HG02763 (cell line): Measurements from ENCODE around the gene NT5C3A.
A peak's percentile ranks its signal among the peaks of the same experiment; 100 is the strongest.

Source experiments
- ATAC-seq: cut with Tn5 transposase; IDR thresholded peaks from one replicate; pipeline ENCODE4 v1.9.1; 2021; ENCODE audit warnings: mild to moderate bottlenecking, moderate library complexity; ENCODE audit not compliant: unreplicated experiment

The NT5C3A gene

DNA sequence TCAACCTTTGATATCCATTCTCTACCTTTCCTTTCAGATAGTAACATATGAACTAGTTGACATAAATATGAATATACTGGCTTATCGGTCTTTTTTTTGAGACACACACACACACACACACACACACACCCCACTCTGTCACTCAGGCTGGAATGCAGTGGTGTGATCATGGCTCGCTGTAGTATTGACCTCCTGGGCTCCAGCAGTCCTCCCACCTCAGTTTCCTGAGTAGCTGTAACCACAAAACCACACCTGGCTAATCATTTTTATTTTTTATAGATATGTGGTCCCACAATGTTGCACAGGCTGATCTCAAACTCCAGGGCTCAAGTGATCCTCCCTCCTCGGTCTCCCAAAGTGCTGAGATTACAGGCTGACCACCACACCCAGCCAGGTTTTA, 14.2 kb upstream of the NT5C3A start:
- no peak for ATAC-seq

DNA sequence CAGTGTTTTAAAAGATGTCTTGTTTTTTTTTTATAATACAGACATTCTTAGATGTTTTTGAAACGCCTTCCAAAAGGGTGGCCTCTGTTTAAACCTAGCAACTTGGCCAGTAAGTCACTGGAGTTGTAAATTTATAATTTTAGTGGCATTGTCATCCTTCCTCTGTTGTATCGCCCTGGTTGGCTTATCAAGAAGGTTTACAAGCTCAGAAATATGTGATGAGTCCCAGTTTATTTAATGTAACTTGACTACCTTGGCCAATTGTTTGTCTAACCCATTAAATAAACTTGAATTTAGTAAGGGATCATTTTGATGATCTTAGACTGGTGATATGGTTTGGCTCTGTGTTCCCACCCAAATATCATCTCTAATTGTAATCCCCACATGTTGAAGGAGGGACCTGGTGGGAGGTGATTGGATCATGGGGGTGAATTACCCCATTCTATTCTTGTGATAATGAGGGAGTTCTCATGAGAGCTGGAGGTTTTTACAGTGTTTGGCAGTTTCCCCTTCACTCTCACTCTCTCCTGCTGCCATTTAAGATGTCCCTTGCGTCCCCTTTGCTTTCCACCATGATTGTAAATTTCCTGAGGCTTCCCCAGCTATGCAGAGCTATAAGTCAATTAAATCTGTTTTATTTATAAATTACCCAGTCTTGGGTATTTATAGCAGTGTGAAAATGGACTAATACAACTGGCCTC, 13.4 kb upstream of the NT5C3A start:
- no peak for ATAC-seq

DNA sequence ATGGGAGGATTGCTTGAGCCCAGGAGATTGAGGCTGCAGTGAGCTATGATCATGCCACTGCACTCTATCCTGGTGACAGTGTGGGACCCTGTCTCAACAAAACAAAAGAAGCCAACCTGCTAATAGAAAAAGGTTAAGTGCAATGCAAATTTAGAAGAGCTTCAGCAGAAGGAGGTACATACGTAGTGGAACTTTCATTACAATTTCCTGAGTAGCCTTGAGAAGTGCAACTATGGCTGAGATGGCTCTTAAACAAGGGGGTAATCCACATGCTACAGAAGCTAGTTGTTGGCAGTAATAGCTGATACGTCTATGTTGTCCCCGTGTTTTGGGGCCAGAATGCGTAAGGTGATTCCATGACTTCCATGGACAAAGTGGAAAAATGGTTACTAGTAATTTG, 10.7 kb upstream of the NT5C3A start:
- ATAC-seq: no peak

DNA sequence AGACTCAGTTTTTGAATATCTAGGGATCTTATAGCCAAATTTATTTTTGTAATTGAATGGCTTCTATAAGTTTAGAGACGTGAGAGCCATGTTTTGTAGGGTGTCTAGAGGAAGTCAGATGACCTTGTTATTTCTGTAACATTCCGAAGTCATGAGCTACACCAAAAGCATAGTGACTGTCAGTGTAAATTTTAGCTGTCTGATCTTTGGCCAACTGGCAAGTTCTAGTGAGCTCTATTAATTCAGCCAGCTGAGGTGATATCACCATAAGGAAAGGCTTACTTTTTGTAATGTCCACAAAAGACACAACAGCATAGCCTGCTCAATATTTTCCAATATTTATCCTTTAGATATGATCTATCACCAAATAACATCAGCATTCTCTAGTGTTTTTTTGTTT, 9.9 kb upstream of the NT5C3A start:
- ATAC-seq: no peak

DNA sequence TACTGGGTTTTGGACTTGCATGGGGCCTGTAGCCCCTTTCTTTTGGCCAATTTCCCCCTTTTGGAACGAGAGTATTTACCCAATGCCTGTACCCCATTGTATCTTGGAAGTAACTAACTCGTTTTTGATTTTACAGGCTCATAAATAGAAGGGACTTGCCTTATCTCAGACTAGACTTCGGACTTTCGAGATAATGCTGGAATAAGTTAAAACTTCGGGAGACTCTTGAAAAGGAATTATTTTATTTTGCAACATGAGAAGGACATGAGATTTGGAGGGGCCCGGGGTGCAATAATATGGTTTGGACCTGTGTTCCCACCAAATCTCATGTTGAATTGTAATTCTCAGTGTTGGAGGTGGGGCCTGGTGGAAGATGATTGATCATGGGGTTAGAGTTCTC, 8.3 kb upstream of the NT5C3A start:
- ATAC-seq: no peak

DNA sequence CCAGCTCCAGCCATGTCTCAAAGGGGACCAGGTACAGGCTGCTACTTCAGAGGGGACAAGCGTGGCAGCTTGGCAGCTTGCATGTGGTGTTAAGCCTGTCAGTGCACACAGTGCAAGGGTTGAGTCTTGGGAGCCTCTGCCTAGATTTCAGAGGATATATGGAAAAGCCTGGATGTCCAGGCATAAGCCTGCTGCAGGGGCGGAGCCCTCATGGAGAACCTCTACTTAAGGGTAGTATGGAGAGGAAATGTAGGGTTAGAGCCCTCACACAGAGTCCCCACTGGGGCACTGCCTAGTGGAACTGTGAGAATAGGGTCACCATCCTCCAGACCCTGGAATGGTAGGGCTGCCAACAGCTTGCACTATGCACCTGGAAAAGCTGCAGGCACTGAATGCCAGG, 7.7 kb upstream of the NT5C3A start:
- ATAC-seq: no peak

DNA sequence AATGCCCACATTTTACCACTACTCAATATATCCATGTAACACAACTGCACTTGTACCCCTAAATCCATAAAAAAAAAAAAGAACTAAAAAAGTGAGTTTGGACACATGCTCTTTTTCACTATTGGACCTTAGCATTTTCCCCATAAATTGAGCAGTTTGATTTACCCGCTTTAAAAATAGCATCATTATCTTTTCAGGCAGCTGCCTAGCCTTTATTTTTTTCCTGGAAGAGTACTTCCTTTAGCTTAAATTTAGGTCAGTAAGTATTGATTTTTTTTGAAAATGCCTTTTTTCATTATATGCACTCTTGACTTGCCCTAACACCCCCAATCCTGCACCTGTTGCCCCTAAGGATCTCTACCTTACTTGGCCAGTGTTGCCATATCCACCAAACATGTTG, 5.3 kb upstream of the NT5C3A start:
- no peak for ATAC-seq

DNA sequence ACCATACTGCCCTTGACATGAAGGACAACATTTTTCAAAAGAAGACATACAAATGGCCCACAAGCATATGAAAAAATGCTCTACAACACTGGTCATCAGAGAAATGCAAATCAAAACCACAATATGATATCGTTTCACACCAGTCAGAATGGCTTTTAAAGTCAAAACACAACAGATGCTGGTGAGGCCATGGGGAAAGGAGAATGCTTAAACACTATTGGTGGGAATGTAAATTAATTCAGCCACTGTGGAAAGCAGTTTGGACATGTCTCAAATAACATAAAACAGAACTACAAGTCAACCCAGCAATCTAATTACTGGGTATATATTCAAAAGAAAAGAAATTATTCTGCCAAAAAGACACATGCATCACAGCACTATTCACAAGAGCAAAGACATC, 4.2 kb upstream of the NT5C3A start:
- no peak for ATAC-seq

DNA sequence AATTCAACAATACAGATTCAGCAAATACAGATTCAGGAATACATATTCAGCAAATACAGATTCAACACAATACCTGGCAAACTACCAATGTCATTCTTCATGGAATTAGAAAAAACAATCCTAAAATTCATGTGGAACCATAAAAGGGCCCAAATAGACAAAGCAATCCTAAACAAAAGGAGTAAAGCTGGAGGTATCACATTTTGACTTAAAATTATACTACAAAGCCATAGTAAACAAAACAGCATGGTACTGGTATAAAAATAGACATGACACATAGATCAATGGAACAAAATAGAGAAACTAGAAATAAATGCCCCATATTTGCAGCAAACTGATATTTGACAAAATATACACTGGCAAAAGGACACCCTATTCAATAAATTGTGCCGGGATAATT, 3.4 kb upstream of the NT5C3A start:
- ATAC-seq: no peak

DNA sequence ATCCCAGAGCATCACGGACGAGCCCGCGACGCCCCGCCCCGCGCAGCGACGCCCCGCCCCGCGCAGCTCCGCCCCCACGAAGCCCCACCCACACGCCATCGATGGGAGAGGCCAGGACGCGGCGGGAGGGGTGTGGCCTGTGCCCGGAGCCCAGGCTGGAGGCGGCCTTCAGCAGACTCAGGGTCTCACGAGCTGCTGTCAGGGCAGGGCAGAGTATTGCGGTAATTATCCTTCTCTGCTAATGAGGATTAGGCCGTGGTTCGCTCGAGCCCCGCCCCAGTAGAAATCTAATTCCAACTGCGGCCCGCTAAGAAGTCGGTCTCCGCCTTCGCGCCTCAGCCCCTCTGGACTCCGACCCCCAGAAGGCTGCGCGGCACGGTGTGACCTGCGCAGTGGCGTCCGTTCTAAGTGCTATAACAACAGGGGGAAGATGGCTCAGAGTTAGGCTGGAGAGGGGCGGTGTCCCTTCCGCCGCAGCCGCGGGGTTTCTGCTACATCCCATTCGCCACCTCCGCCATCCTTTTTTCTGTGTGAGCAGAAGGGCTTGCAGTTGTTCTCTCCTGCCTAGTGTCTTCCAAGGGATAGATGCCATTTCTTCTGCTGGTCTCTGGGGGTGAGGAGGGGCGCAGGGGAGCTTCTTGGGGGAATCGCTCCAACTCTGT, 337 bp upstream of the NT5C3A start:
- peak; percentile 93 for ATAC-seq

DNA sequence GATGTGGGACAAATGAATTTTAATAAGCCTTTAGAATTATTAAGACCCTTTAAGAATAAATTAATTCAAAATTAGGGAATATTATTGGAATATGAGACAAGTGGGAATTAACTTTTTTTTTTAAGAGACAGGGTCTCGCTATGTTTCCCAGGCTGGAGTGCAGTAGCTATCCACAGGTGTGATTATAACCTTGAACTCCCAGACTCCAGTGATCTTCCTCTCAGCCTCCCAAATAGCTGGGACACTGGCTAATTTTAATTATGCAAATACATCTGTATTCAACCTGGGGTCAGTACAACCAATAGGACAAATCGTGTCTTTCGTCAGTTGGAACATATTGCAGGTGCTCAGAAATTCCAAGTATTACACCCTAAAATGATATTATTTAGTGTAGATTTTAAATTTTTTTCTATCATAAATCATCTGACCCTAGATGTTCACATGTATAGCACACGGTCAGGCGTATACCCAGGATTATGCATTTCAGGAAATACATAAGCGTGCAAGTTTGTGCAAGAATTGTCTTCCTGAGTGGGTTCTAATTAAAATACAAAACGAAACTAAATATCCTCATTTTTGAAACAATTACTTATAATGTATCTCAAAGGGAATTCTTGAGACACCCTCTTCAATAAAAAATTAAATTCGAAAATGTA, 1.2 kb downstream of the NT5C3A start:
- no peak for ATAC-seq

DNA sequence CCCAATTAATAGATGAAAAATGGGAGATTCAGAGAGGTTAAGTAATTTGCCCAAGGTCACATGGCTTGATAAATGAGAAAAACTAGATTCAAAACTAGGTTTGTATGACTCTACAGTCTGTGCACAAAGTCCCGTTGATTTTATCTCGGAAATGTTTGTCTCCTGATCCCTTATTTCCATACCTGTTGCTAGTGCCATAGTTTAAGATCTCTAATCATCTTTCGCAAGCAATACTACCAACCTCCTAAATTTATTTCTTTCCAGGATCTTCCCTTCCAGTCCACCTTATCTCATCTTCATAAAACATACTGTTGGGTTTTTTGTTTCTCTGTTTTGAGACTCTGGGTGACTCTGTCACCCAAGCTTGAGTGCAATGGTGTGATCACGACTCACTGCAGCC, 2.9 kb downstream of the NT5C3A start:
- no peak for ATAC-seq

DNA sequence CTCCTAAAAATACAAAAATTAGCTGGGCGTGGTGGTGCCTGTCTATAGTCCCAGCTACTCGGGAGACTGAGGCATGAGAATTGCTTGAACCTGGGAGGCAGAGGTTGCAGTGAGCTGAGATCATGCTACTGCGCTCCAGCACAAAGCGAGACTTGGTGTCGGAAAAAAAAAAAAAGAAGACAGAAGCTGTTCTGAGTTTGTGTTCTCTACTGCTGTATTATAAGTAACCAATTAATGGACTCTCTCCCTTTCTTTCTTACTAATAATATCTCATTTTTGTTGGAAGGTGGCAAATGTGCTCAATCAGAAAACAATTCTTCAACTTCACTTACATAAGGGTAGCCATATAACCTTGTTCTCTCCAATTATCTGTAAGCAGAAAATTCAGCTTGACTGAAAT, 7.4 kb downstream of the NT5C3A start:
- no peak for ATAC-seq

DNA sequence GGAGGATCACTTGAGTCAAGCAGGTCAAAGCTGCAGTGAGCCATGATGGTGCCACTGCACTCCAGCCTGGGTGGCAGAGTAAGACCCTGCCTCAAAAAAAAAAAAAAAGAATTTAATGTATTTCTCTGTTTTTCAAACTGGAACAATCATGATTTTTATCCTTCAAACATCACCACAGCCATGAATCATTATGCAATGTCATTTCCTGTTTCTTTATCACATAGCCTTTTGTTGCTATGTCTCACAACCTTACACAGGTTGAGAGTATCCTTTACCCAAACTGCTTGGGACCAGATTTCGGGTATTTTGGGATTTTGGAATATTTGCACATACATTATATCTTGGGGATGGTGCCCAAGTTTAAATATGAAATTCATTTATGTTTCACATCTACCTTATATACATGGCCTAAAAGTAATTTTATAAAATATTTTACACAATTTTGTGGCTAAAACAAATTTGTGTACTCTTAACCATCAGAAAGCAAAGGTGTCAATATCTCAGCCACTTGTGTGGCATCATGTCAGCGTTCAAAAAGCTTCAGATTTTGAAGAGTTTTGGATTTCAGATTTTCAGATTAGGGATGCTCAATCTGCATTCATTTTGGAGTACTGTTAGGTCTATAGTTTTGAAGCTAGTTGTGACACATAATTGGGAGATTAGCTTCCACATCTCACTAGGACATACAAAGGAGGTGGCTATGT, 8.2 kb downstream of the NT5C3A start:
- no peak for ATAC-seq

DNA sequence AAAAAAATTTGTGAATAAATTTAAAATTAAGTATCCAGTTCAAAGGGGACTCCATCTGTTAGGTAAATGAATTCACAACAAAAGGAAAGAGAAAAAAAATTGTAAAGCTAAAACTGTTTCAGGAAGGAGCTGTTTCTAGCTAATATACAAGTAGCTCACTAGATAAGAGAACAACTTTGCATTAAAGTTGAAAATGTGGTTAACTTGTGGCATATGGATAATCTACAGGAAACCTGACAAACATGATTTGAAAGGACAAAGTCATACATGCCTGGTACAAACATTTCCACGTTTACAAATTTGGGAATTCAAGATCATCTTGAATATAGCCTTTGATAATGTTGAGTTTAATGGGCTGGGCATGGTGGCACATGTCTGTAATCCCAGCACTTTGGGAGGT, 8.9 kb downstream of the NT5C3A start:
- ATAC-seq: no peak

DNA sequence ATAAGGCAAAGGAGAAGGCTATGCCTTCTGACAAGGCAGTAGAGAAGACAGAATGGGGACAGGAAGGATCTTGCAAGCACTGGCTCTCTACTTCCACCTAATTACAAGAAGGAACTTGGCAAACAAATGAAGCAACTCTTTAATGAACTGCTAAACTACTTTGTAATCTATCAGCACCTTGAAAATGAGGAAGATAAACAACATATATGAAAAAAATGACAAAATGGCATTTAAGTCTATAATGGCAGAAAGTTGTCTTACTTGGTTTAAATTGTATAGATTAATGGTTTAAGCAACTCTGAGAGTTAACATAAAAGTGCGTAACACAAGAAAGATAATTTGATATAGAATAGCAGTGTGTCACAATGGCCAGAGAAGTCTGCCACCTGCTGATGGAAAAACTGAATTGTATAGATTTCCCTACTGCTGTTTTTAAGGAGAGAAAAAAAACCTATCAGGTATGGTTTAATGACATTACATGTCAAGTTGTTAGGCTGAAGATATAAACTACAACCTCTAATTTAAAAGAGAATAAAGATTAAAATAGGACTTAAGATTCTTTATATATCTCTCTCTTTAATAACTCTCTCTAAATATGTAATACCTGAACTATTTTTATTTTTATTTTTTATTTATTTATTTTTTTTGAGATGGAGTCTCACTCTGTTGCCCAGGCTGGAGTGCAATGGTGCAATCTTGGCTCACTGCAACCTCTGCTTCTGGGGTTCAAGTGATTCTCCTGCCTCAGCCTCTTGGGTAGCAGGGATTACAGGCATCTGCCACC, 11.8 kb downstream of the NT5C3A start:
- ATAC-seq: no peak

DNA sequence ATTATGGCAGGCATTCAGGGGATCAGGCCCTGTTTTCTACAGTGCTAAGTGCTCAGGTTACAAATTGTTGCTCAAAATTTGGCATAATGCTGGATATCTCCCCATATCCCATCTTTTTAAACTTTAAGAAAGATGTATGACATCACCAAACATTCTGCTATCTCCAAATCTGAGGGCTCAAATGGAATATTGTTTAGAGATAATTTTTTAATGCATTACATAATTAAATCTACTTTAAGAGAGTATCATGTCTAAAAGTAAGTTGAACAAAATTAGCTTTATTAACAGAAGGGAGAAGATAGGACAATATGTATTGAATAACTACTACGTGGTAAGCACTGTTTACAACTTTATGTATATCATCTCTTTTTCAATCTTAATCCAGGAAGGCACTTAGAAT, 13.9 kb downstream of the NT5C3A start:
- no peak for ATAC-seq

DNA sequence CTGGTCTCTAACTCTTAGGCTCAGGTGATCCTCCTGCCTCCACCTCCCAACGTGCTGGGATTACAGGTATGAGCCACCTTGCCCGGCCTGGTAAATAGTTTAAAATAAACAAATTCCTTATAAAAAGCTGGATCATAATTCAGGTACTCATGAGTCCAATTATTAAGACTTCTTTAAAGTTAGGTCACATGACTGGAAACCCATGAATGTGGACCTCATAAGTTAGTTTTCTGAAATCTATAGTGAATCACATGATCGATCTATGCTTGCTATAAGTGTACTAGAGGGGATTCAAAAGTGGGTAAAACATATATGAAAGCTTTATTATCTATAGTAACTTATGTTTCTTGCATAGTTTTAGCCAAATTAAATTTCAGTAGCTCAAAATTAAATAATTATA, 14.3 kb downstream of the NT5C3A start:
- ATAC-seq: no peak

DNA sequence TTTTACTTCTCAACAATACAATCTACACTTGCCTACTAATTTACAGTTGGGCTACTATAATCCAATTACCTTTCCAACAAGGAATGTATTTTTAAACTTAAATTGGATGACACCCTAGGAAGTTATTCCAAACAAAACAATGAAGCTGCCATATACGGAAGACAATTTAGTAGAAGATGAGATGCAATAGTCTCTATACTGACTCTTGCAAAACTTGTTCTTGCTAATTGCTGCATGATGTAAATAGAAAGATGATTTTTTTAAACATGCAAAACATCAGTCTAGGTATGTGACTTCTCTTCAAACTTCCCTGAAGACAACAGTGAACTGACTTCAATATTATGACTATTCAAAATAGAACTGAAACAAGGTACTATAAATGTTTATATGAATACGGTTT, 17.6 kb downstream of the NT5C3A start:
- ATAC-seq: no peak

DNA sequence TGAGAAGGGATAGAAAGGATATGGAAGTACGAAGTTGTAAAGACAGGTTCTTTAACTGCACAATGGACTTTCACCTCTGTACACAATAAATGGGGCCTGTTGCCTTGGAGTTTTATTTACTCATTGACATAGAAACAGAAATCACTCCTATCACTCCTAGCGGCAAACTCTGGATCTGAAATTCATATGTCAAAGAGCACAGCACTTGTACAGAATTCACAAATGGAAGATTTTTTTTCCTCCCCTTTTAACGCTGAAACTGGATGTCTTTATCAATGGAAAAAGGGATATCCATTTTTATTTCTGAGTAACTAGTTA, 18.2 kb downstream of the NT5C3A start:
- no peak for ATAC-seq
